IMR-90 (cell line): ENCODE results near the gene FAM193B. TPM values are rescaled to one million over a fixed set of nuclear protein-coding genes. Genes with fewer than 3 reads are reported as not detected.

Experiments
- ATAC-seq: fragments of 200-7000 bp; cut with Tn5 transposase; 2 replicates; pipeline ENCODE4 v1.9.1; 2020; ENCODE audit warnings: low read depth, mild to moderate bottlenecking, moderate library complexity
- BruUV-seq: library from RNA; stranded (reverse); fragments of 400-500 nt; replicated peaks from 2 replicates; lab custom pipeline; 2021; lab: Mats Ljungman, UMichigan
- CTCF ChIA-PET: fragments of 300-600 bp; formaldehyde crosslinking; extraction: SDS; loops from one replicate; lab custom pipeline; 2021; ENCODE audit warnings: antibody characterized with exemption; lab: Yijun Ruan, JAX
- POLR2A ChIA-PET: fragments of 300-600 bp; sonication (Branson Sonifier 250); formaldehyde crosslinking; loops from one replicate; lab custom pipeline; 2022; ENCODE audit warnings: antibody characterized with exemption; ENCODE audit not compliant: unreplicated experiment; lab: Charles Lee
- DNase-seq: peaks from one replicate; pipeline ENCODE4 v3.0.0; 2013
- H2AFZ ChIP-seq: replicated peaks from 2 replicates; pipeline ENCODE3; 2013; ENCODE audit warnings: low read length, mild to moderate bottlenecking; ENCODE audit not compliant: poor library complexity
- H2AK5ac ChIP-seq: 2 replicates; pipeline ENCODE4 v1.6.1; 2013; ENCODE audit warnings: low read depth, low read length, inconsistent platforms
- H2AK9ac ChIP-seq: replicated peaks from 2 replicates; pipeline ENCODE3; 2013; ENCODE audit warnings: mild to moderate bottlenecking, low read depth, low read length, moderate library complexity; ENCODE audit not compliant: poor library complexity
- H2BK120ac ChIP-seq: 2 replicates; pipeline ENCODE4 v1.6.1; 2013; ENCODE audit warnings: low read depth, low read length, inconsistent platforms
- H2BK15ac ChIP-seq: 3 replicates; pipeline ENCODE4 v1.6.1; 2013; ENCODE audit warnings: low read depth, low read length, inconsistent platforms
- H2BK20ac ChIP-seq: 2 replicates; pipeline ENCODE4 v1.6.1; 2013; ENCODE audit warnings: low read depth, mild to moderate bottlenecking, inconsistent platforms, low read length, moderate library complexity
- H2BK5ac ChIP-seq: 2 replicates; pipeline ENCODE4 v1.6.1; 2013; ENCODE audit warnings: mild to moderate bottlenecking, low read depth, low read length, inconsistent platforms; ENCODE audit not compliant: poor library complexity, severe bottlenecking
- H3K14ac ChIP-seq: replicated peaks from 2 replicates; pipeline ENCODE4 v1.6.1; 2013; ENCODE audit warnings: low read depth, low read length, inconsistent platforms
- H3K18ac ChIP-seq: 2 replicates; pipeline ENCODE4 v1.6.1; 2013; ENCODE audit warnings: low read depth, low read length, control low read depth
- H3K23ac ChIP-seq: 2 replicates; pipeline ENCODE4 v1.6.1; 2013; ENCODE audit warnings: low read depth, low read length, inconsistent platforms
- H3K27ac ChIP-seq: 2 replicates; pipeline ENCODE4 v1.5.1; 2013; ENCODE audit warnings: mild to moderate bottlenecking, control low read depth, low read length; ENCODE audit not compliant: insufficient read depth
- H3K27me3 ChIP-seq: 2 replicates; pipeline ENCODE4 v1.6.1; 2013; ENCODE audit warnings: low read length; ENCODE audit not compliant: control insufficient read depth, insufficient read depth
- H3K36me3 ChIP-seq: 2 replicates; pipeline ENCODE4 v1.6.1; 2013; ENCODE audit warnings: low read length, mixed read lengths; ENCODE audit not compliant: control insufficient read depth, insufficient read depth
- H3K4ac ChIP-seq: 2 replicates; pipeline ENCODE4 v1.6.1; 2013; ENCODE audit warnings: low read depth, low read length, inconsistent platforms
- H3K4me1 ChIP-seq: 2 replicates; pipeline ENCODE4 v1.6.1; 2013; ENCODE audit warnings: low read length, mixed read lengths; ENCODE audit not compliant: control insufficient read depth, insufficient read depth
- H3K4me2 ChIP-seq: 2 replicates; pipeline ENCODE4 v1.6.1; 2013; ENCODE audit warnings: low read depth, mild to moderate bottlenecking, control low read depth, low read length, moderate library complexity
- H3K4me3 ChIP-seq: 2 replicates; pipeline ENCODE4 v1.5.1; 2013; ENCODE audit warnings: low read depth, mild to moderate bottlenecking, control low read depth, low read length, moderate library complexity; ENCODE audit not compliant: insufficient read depth
- H3K56ac ChIP-seq: 2 replicates; pipeline ENCODE4 v1.6.1; 2013; ENCODE audit warnings: low read length, inconsistent platforms; ENCODE audit not compliant: insufficient read depth; ENCODE audit errors: extremely low read depth
- H3K79me1 ChIP-seq, 2 experiments: 2 replicates each; pipeline ENCODE4 v1.6.1; 2013; ENCODE audit warnings: low read length in 2 of 2, inconsistent platforms in 1 of 2, low read depth in 1 of 2
- H3K9ac ChIP-seq: 2 replicates; pipeline ENCODE4 v1.6.1; 2013; ENCODE audit warnings: low read depth, low read length, control low read depth
- H3K9me1 ChIP-seq: 2 replicates; pipeline ENCODE4 v1.6.1; 2013; ENCODE audit warnings: low read length, inconsistent platforms; ENCODE audit not compliant: insufficient read depth
- H3K9me3 ChIP-seq: 2 replicates; pipeline ENCODE4 v1.6.1; 2013; ENCODE audit warnings: low read length; ENCODE audit not compliant: control insufficient read depth, insufficient read depth
- H4K20me1 ChIP-seq: 2 replicates; pipeline ENCODE4 v1.6.1; 2013; ENCODE audit warnings: low read length, inconsistent platforms; ENCODE audit not compliant: insufficient read depth
- H4K5ac ChIP-seq: 2 replicates; pipeline ENCODE4 v1.6.1; 2013; ENCODE audit warnings: mild to moderate bottlenecking, low read depth, low read length, control low read depth
- H4K8ac ChIP-seq, 2 experiments: 2 replicates each; pipeline ENCODE4 v1.6.1; 2013; ENCODE audit warnings: low read depth in 2 of 2, low read length in 2 of 2, control low read depth in 1 of 2, inconsistent platforms in 1 of 2
- H4K91ac ChIP-seq: 2 replicates; pipeline ENCODE4 v1.6.1; 2013; ENCODE audit warnings: low read depth, low read length, inconsistent platforms; ENCODE audit not compliant: insufficient read depth
- BHLHE40 ChIP-seq: fragments of 150-350 bp; IDR thresholded peaks from 2 replicates; pipeline ENCODE4 v1.6.1; 2016; ENCODE audit warnings: mild to moderate bottlenecking, low read depth, low read length
- CEBPB ChIP-seq: IDR thresholded peaks from 2 replicates; pipeline ENCODE4 v1.6.1; 2012; ENCODE audit warnings: low read depth, low read length, improper control_type of control experiment
- CHD1 ChIP-seq: IDR thresholded peaks from 2 replicates; pipeline ENCODE4 v1.6.1; 2012; ENCODE audit warnings: low read depth, low read length, improper control_type of control experiment
- CTCF ChIP-seq: conservative IDR thresholded peaks from 2 replicates; pipeline ENCODE4 v1.5.1; 2012; ENCODE audit warnings: mild to moderate bottlenecking, low read depth, low read length, improper control_type of control experiment
- ELK1 ChIP-seq: fragments of 150-350 bp; IDR thresholded peaks from 2 replicates; pipeline ENCODE4 v1.6.1; 2016; ENCODE audit warnings: low read depth, mild to moderate bottlenecking, low read length, moderate library complexity, borderline replicate concordance
- FOS ChIP-seq: fragments of 150-350 bp; IDR thresholded peaks from 2 replicates; pipeline ENCODE4 v1.6.1; 2016; ENCODE audit warnings: low read depth, low read length
- MAFK ChIP-seq: IDR thresholded peaks from 2 replicates; pipeline ENCODE4 v1.6.1; 2012; ENCODE audit warnings: low read depth, low read length, improper control_type of control experiment
- MAZ ChIP-seq: IDR thresholded peaks from 2 replicates; pipeline ENCODE4 v1.6.1; 2012; ENCODE audit warnings: low read depth, mild to moderate bottlenecking, low read length, improper control_type of control experiment, moderate library complexity, borderline replicate concordance
- NFE2L2 ChIP-seq: fragments of 150-350 bp; IDR thresholded peaks from 2 replicates; pipeline ENCODE4 v1.6.1; 2016; ENCODE audit warnings: low read depth, mild to moderate bottlenecking, low read length
- POLR2A ChIP-seq: IDR thresholded peaks from 2 replicates; pipeline ENCODE4 v1.6.1; 2012; ENCODE audit warnings: mild to moderate bottlenecking, low read depth, low read length
- RAD21 ChIP-seq: IDR thresholded peaks from 2 replicates; pipeline ENCODE4 v1.6.1; 2012; ENCODE audit warnings: low read length, improper control_type of control experiment
- RFX5 ChIP-seq: IDR thresholded peaks from 2 replicates; pipeline ENCODE4 v1.8.0; 2012; ENCODE audit warnings: low read depth, mild to moderate bottlenecking, low read length, moderate library complexity
- SMC3 ChIP-seq: fragments of 150-350 bp; IDR thresholded peaks from 2 replicates; pipeline ENCODE4 v1.6.1; 2016; ENCODE audit warnings: low read depth, mild to moderate bottlenecking, antibody characterized with exemption, low read length, moderate library complexity
- USF2 ChIP-seq: fragments of 150-350 bp; IDR thresholded peaks from 2 replicates; pipeline ENCODE4 v1.6.1; 2017; ENCODE audit warnings: mild to moderate bottlenecking, antibody characterized with exemption, low read length, low read depth
- WGBS, 2 experiments: methylation state at CpG; one replicate each; pipeline versions ENCODE4 v1.1.5 to v1.1.7; 2013; ENCODE audit warnings: missing lambda C conversion rate in 2 of 2; ENCODE audit not compliant: insufficient read length in 1 of 2; ENCODE audit errors: extremely low coverage in 2 of 2; 5-methylcytosine and 5-hydroxymethylcytosine counted together
- dilution Hi-C: fragments of 300-500 bp; cut with HindIII; formaldehyde crosslinking; loops from one replicate; pipeline ENCODE4 v1.14.3; 2018; ENCODE audit warnings: low sequenced_read_pairs; ENCODE audit not compliant: unreplicated experiment
- in situ Hi-C: fragments of 300-500 bp; cut with MboI; formaldehyde crosslinking; loops from 3 replicates; pipeline ENCODE4 v1.14.3; 2019; ENCODE audit warnings: low sequenced_read_pairs, inconsistent platforms, mixed read lengths
- intact Hi-C: fragments of 100-400 bp; cut with micrococcal nuclease; formaldehyde crosslinking; loops from 2 replicates; pipeline ENCODE4 v1.10.0; 2022
- polyA plus RNA-seq, 3 experiments: library from polyadenylated mRNA; depleted of rRNA; stranded (reverse); fragments of >200 nt; gene quantifications; 2 replicates each; pipeline ENCODE4 v1.2.3, GENCODE V29; 2012; ENCODE audit warnings: low replicate concordance in 1 of 3
- total RNA-seq: library from RNA; depleted of rRNA; stranded (reverse); fragments of >200 nt; gene quantifications from 2 replicates; pipeline ENCODE4 v1.2.3, GENCODE V29; 2012

FAM193B gene
- total and polyA plus RNA-seq, 2 of the 4 experiments (the other 2 are of a cell fraction) = 9.5 to 52.2 TPM

DNA sequence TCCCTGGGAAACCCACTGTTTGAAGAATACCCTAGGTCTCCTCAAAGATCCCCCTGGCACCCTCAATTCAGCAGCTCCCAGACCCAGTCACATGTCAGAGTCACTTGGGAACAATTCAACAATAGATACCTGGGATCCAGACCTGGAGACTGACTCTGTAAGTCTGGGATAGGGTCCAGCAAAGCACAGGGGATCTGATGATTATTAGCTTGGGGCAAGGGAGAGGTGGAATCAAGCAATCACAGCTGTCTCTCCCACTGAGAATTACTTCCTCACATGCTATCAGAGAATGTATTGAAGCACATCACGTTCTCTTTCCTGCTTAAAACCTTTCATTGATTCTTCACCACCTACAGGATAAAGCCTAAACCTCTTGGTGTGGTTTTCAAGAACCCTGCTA, 5.9 kb downstream of the FAM193B start:
- POLR2A ChIA-PET = no interaction called here
- Histone ChIP-seq H3K9me3 (no peaks in the 10 kb centered on the region), H3K23ac (peak overlapping the region; percentile 40; the same call in 1 of the 2 replicates), H4K8ac (no peak overlapping the region), H3K36me3 (peaks cover 5% of the 10 kb centered on the region; the same call in 1 of the 2 replicates), H3K9ac (no peak overlapping the region), H2AK5ac (no peak overlapping the region), H3K4ac (peak overlapping the region; percentile 24; the same call in 1 of the 2 replicates), H3K4me3 (no peak overlapping the region), H3K14ac (peak overlapping the region; percentile 12; the same call in 1 of the 2 replicates), H2BK5ac (no peak overlapping the region), H3K79me1 (peaks cover 12 to 79% of the 10 kb centered on the region in 2 experiments), H2AFZ (no peak overlapping the region), H3K56ac (no peak overlapping the region), H3K4me1 (peaks cover 26% of the 10 kb centered on the region), H2BK120ac (peak overlapping the region; percentile 6; the same call in 1 of the 2 replicates), H2BK15ac (0 out of 3 replicates have a peak overlapping the region, but pooled peaks have one; percentile 27), H3K27ac (peak overlapping the region; percentile 59; the same call in 1 of the 2 replicates), H4K5ac (no peak overlapping the region), H3K4me2 (no peak overlapping the region; the same call in 1 of the 2 replicates), H2BK20ac (no peak overlapping the region), H4K91ac (no peak overlapping the region; the same call in 1 of the 2 replicates), H3K27me3 (no peaks in the 10 kb centered on the region), H3K9me1 (peaks cover 25% of the 10 kb centered on the region), H3K18ac (no peak overlapping the region), H2AK9ac (no peak overlapping the region), H4K20me1 (peaks cover 61% of the 10 kb centered on the region)
- BruUV-seq = no TSS peak
- intact Hi-C loops = no loop called here
- TF ChIP-seq MAFK = no peak
- no peak for TF ChIP-seq RFX5
- no peak for TF ChIP-seq CTCF
- no peak for TF ChIP-seq FOS
- TF ChIP-seq RAD21 = no peak
- no peak for TF ChIP-seq ELK1
- no peak for TF ChIP-seq CEBPB
- no peak for TF ChIP-seq MAZ
- TF ChIP-seq BHLHE40 = no peak
- no peak for TF ChIP-seq SMC3
- TF ChIP-seq NFE2L2 = no peak
- no peak for TF ChIP-seq CHD1
- no peak for TF ChIP-seq POLR2A
- no peak for TF ChIP-seq USF2
- in situ Hi-C loops = no loop called here
- WGBS, 2 experiments = 80% methylated on average over 1 of the region's 1 CpG; no CpG with 5 or more reads in 1 of the 2 experiments
- DNase-seq (no peak), ATAC-seq (no peak)
- CTCF ChIA-PET = no interaction called here
- dilution Hi-C loops = no loop called here
